K562 (cell line): ENCODE measurements around the gene CTTNBP2NL. TPM values are rescaled to one million over a fixed set of nuclear protein-coding genes. Genes with fewer than 3 reads are reported as not detected.

ENCODE experiments used
- ATAC-seq: fragments of 200-7000 bp; cut with Tn5 transposase; 3 replicates; pipeline ENCODE4 v1.9.1; 2020; ENCODE audit warnings: moderate library complexity
- BruUV-seq: library from RNA; stranded (reverse); fragments of 400-500 nt; replicated peaks from 2 replicates; lab custom pipeline; 2021; lab: Mats Ljungman, UMichigan
- CTCF ChIA-PET: fragments of 300-600 bp; formaldehyde crosslinking; extraction: SDS; loops from one replicate; lab custom pipeline; 2021; ENCODE audit warnings: low intra/inter-chr PET ratio; lab: Yijun Ruan, JAX
- POLR2A ChIA-PET: fragments of 300-600, 350-650 bp; sonication (Branson Sonifier 250); formaldehyde crosslinking; extraction: SDS; loops from one replicate; lab custom pipeline; 2021; ENCODE audit warnings: antibody characterized with exemption, inconsistent platforms; lab: Yijun Ruan, JAX
- DNase-seq, 4 experiments: peaks; one replicate each; pipeline versions ENCODE4 v3.0.0 to v3.0.0-alpha.2; 2011 to 2018; ENCODE audit warnings: low spot score in 3 of 4, mixed read lengths in 3 of 4; ENCODE audit errors: extremely low read depth in 1 of 4
- FAIRE-seq: peaks from 2 replicates; lab custom pipeline; 2011; peaks lifted over from hg19 to GRCh38; lab: Jason Lieb, UNC
- H2AFZ ChIP-seq: 2 replicates; pipeline ENCODE4 v1.6.0; 2011; ENCODE audit warnings: low read depth, low read length, control low read depth, inconsistent platforms
- H3K27ac ChIP-seq: fragments of 200-600 bp; 3 replicates; pipeline ENCODE4 v1.8.0; 2011; ENCODE audit warnings: low read depth, mild to moderate bottlenecking, control low read depth, inconsistent platforms, low read length, moderate library complexity, mixed read lengths; ENCODE audit errors: extremely low read depth
- H3K27me3 ChIP-seq, 2 experiments: fragments of 300-600 bp in 1 of 2; 2 replicates in 1 of 2; 3 replicates in 1 of 2; pipeline versions ENCODE4 v1.6.0 to v1.8.0; 2011; ENCODE audit warnings: inconsistent platforms in 2 of 2, low read length in 2 of 2, mild to moderate bottlenecking in 1 of 2, mixed read lengths in 1 of 2, moderate library complexity in 1 of 2; ENCODE audit not compliant: control insufficient read depth in 2 of 2, insufficient read depth in 2 of 2
- H3K36me3 ChIP-seq: fragments of 300-600 bp; 3 replicates; pipeline ENCODE4 v1.8.0; 2011; ENCODE audit warnings: mild to moderate bottlenecking, low read length, inconsistent platforms; ENCODE audit not compliant: control insufficient read depth, insufficient read depth
- H3K4me1 ChIP-seq, 2 experiments: fragments of 200-600 bp in 1 of 2; replicated peaks in 1 of 2; 2 replicates in 1 of 2; 3 replicates in 1 of 2; pipeline versions ENCODE4 v1.5.1 to v1.8.0; 2011; ENCODE audit warnings: inconsistent platforms in 2 of 2, low read length in 2 of 2, mild to moderate bottlenecking in 1 of 2, mixed read lengths in 1 of 2, moderate library complexity in 1 of 2; ENCODE audit not compliant: control insufficient read depth in 2 of 2, insufficient read depth in 2 of 2
- H3K4me2 ChIP-seq: 2 replicates; pipeline ENCODE4 v1.6.1; 2011; ENCODE audit warnings: low read length, control low read depth, inconsistent platforms, mixed read lengths; ENCODE audit not compliant: insufficient read depth
- H3K4me3 ChIP-seq: fragments of 200-600 bp; sonication (generic), shearing (Covaris generic); 2 replicates; pipeline ENCODE4 v1.5.1; 2016; ENCODE audit warnings: control low read depth, inconsistent platforms
- H3K79me2 ChIP-seq: fragments of 200-600 bp; 3 replicates; pipeline ENCODE4 v1.8.0; 2011; ENCODE audit warnings: low read length, inconsistent platforms; ENCODE audit not compliant: control insufficient read depth, insufficient read depth
- H3K9ac ChIP-seq, 2 experiments: 2 replicates each; pipeline versions ENCODE4 v1.6.0 to v1.6.1; 2011; ENCODE audit warnings: low read depth in 2 of 2, low read length in 2 of 2, control low read depth in 1 of 2, inconsistent platforms in 1 of 2, mild to moderate bottlenecking in 1 of 2, mixed read lengths in 1 of 2; ENCODE audit not compliant: insufficient read depth in 1 of 2
- H3K9me1 ChIP-seq: one replicate; pipeline ENCODE4 v1.6.0; 2011; ENCODE audit warnings: inconsistent platforms, mild to moderate bottlenecking, low read length, moderate library complexity; ENCODE audit not compliant: control insufficient read depth, insufficient read depth
- H3K9me3 ChIP-seq: replicated peaks from 2 replicates; pipeline ENCODE4 v1.5.1; 2011; ENCODE audit warnings: low read depth, low read length, inconsistent platforms; ENCODE audit not compliant: control insufficient read depth, insufficient read depth
- H4K20me1 ChIP-seq: replicated peaks from 2 replicates; pipeline ENCODE4 v1.6.1; 2011; ENCODE audit warnings: low read length, inconsistent platforms, mixed read lengths; ENCODE audit not compliant: control insufficient read depth, insufficient read depth
- IRF2 ChIP-seq: sonication (generic); formaldehyde crosslinking; IDR thresholded peaks from 2 replicates; pipeline ENCODE4 v1.8.1; 2022; ENCODE audit warnings: mild to moderate bottlenecking, missing genetic modification reagents
- MTA2 ChIP-seq: fragments of 450-650 bp; IDR thresholded peaks from 2 replicates; pipeline ENCODE4 v1.6.1; 2016; ENCODE audit warnings: low read depth
- POLR3A ChIP-seq: IDR thresholded peaks from 2 replicates; pipeline ENCODE4 v1.6.1; 2011; ENCODE audit warnings: borderline replicate concordance, mild to moderate bottlenecking, moderate library complexity; ENCODE audit not compliant: insufficient read length, insufficient read depth; ENCODE audit errors: extremely low read depth
- SNRNP70 ChIP-seq: fragments of 200-400 bp; formaldehyde crosslinking; optimal IDR thresholded peaks from 2 replicates; pipeline ENCODE3; 2017; ENCODE audit warnings: low read depth, low read length
- TARDBP ChIP-seq: fragments of 450-650 bp; IDR thresholded peaks from 2 replicates; pipeline ENCODE4 v1.6.1; 2016
- WGBS: fragments of 100-300 bp; shearing (Covaris generic); methylation state at CpG from one replicate; pipeline ENCODE4 v1.1.6; 2016; ENCODE audit warnings: low coverage, mixed read lengths; ENCODE audit not compliant: insufficient coverage; ENCODE audit errors: missing lambda C conversion rate; 5-methylcytosine and 5-hydroxymethylcytosine counted together
- in situ Hi-C: fragments of 300-500 bp; cut with MboI; formaldehyde crosslinking; loops from 4 replicates; pipeline ENCODE4 v1.15.0; 2018; ENCODE audit warnings: inconsistent platforms, mixed read lengths
- intact Hi-C: fragments of 100-400 bp; cut with micrococcal nuclease; formaldehyde crosslinking; loops from 2 replicates; pipeline ENCODE4 v1.14.2; 2022
- polyA plus RNA-seq, 8 experiments: library from polyadenylated mRNA; depleted of rRNA in 4 of 8; stranded (reverse) in 5 of 8; unstranded in 3 of 8; fragments of >200 nt; fragmentation: Nextera tagmentation in 2 of 8; fragmentation: Illumina TruSeq in 1 of 8; extraction: Ambion mirVana in 2 of 8; extraction: Trizol in 1 of 8; gene quantifications; 2 replicates each; pipeline versions ENCODE4 v1.2.1 to v1.2.3, GENCODE V29; 2011 to 2014; ENCODE audit warnings: inconsistent platforms in 1 of 8, missing spikeins in 1 of 8
- total RNA-seq, 7 experiments: library from RNA; depleted of rRNA in 6 of 7; stranded (reverse); fragments of >200 nt in 6 of 7; fragmentation: Illumina TruSeq in 2 of 7; extraction: Trizol in 2 of 7; gene quantifications; 2 replicates each; pipeline versions ENCODE4 v1.2.1 to v1.2.3, GENCODE V29; 2011 to 2021; ENCODE audit warnings: low replicate concordance in 1 of 7

The CTTNBP2NL gene
- total and polyA plus RNA-seq, 9 of the 15 experiments (the other 6 are each of a cell fraction or from before 2014, with no cell fraction given): 0.27 to 1.4 (median 0.62) TPM

GRCh38 chr1:112371775-112372174 is 24.2 kb upstream of the CTTNBP2NL start:
- Histone ChIP-seq H3K9me1 (no peaks in the 10 kb centered on the region), H2AFZ (no peak overlapping the region), H3K36me3 (no peaks in the 10 kb centered on the region), H3K27me3 (peaks cover 10 to 13% of the 10 kb centered on the region in 2 experiments), H3K9ac (no peak overlapping the region), H4K20me1 (no peaks in the 10 kb centered on the region), H3K27ac (no peak overlapping the region), H3K4me3 (no peak overlapping the region), H3K9me3 (no peaks in the 10 kb centered on the region), H3K79me2 (no peaks in the 10 kb centered on the region), H3K4me2 (no peak overlapping the region), H3K4me1 (no peaks in the 10 kb centered on the region)
- in situ Hi-C loops: no loop called here
- CTCF ChIA-PET: no interaction called here
- FAIRE-seq (no peak), ATAC-seq (no peak), DNase-seq (no peak)
- 6% methylated on average over 3 of the region's 3 CpGs for WGBS
- intact Hi-C loops: no loop called here
- no TSS peak for BruUV-seq
- TF ChIP-seq MTA2 (no peak), IRF2 (CRISPR knock-in tag) (no peak), POLR3A (no peak), SNRNP70 (no peak)
- POLR2A ChIA-PET: interaction anchor here (0.6 kb wide), 1 partner anchor 25 kb away, joined by 3 read pairs; no protein-coding TSS in a partner anchor

- BruUV-seq: no TSS peak
- H3K4me2 ChIP-seq: no peak overlapping the region
- intact Hi-C loops (no loop called here), in situ Hi-C loops (no loop called here)
- ChIA-PET CTCF (no interaction called here), POLR2A (interaction anchor here (1.2 kb wide), 1 partner anchor 17 kb away, joined by 3 read pairs; no protein-coding TSS in a partner anchor)
- H3K9me3 ChIP-seq: no peaks in the 10 kb centered on the region
- ATAC-seq (no peak), FAIRE-seq (no peak), DNase-seq (no peak)
- no peaks in the 10 kb centered on the region for H4K20me1 ChIP-seq
- peaks cover 0 to 4% of the 10 kb centered on the region in 2 experiments; a peak in 3 of 5 replicates for H3K27me3 ChIP-seq
- no peaks in the 10 kb centered on the region for H3K79me2 ChIP-seq
- no peaks in the 10 kb centered on the region for H3K9me1 ChIP-seq
- no peak overlapping the region for H3K4me3 ChIP-seq
- no peaks in the 10 kb centered on the region for H3K4me1 ChIP-seq
- H3K36me3 ChIP-seq: no peaks in the 10 kb centered on the region
- no peak overlapping the region for H3K27ac ChIP-seq
- 0% methylated on average over 1 of the region's 1 CpG for WGBS
- no peak for TF ChIP-seq TARDBP
- no peak overlapping the region for H2AFZ ChIP-seq
- H3K9ac ChIP-seq: no peak overlapping the region
Measured at GRCh38 chr1:112373806-112374205, 22.2 kb upstream of the CTTNBP2NL start.
